Measurements from ENCODE around the gene GRIN3B. TPM values are rescaled to one million over a fixed set of nuclear protein-coding genes. Genes with fewer than 3 reads are reported as not detected.
A peak's percentile ranks its signal among the peaks of the same experiment; 100 is the strongest.

GRIN3B gene
- total RNA-seq, 6 donors from 2014 or later = 0.06 to 18.9 (median 5.6) TPM

- peak in 1 of 2 donors; percentile 84 for DNase-seq
- no peak for TF ChIP-seq POLR2A (IDR thresholded peaks at IDR 0.05)
- TF ChIP-seq POLR2AphosphoS5 (IDR thresholded peaks at IDR 0.05) = no peak
- no peak for TF ChIP-seq CTCF (IDR thresholded peaks at IDR 0.05)
- TF ChIP-seq EP300 (IDR thresholded peaks at IDR 0.05) = no peak
- no peaks in the 10 kb centered on the region for H3K27me3 ChIP-seq
- peaks cover 0 to 27% (median 24%) of the 10 kb centered on the region in 4 donors for H3K36me3 ChIP-seq
- peak overlapping the region in 1 of 4 donors; percentile 1 for H3K4me3 ChIP-seq
- no peaks in the 10 kb centered on the region for H3K9me3 ChIP-seq
- peak overlapping the region; percentile 40 to 96 (median 54) for H3K27ac ChIP-seq
- 59 to 63% methylated on average over 18 to 24 of the region's 24 CpGs for WGBS, 2 donors
- H3K4me1 ChIP-seq = peaks cover 49 to 68% (median 55%) of the 10 kb centered on the region in 4 donors
- no peak for ATAC-seq (ENCODE audit: low FRiP score in 2 of 2)
These were observed 17.1 kb downstream of the GRIN3B start for GRCh38 chr19:1017115-1017905.

- ATAC-seq (ENCODE audit: low FRiP score in 2 of 2) (no peak), DNase-seq (peak in 1 of 2 donors; percentile 58)
- H3K36me3 ChIP-seq = peaks cover 0 to 21% (median 18%) of the 10 kb centered on the region in 4 donors
- no peak for TF ChIP-seq POLR2AphosphoS5 (IDR thresholded peaks at IDR 0.05)
- TF ChIP-seq CTCF (IDR thresholded peaks at IDR 0.05) = no peak
- no peak for TF ChIP-seq EP300 (IDR thresholded peaks at IDR 0.05)
- TF ChIP-seq POLR2A (IDR thresholded peaks at IDR 0.05) = no peak
- H3K27ac ChIP-seq = peak overlapping the region; percentile 3 to 96 (median 54)
- no peaks in the 10 kb centered on the region for H3K27me3 ChIP-seq
- 91% methylated on average over 9 of the region's 9 CpGs; no CpG with 5 or more reads in 1 of the 2 donors for WGBS, 2 donors
- H3K4me1 ChIP-seq = peaks cover 55 to 73% (median 60%) of the 10 kb centered on the region in 4 donors
- no peaks in the 10 kb centered on the region for H3K9me3 ChIP-seq
- H3K4me3 ChIP-seq = peak overlapping the region in 1 of 4 donors; percentile 1
These were observed 17.7 kb downstream of the GRIN3B start for GRCh38 chr19:1017906-1018305.

GRCh38 chr19:1018393-1018792, 18.2 kb downstream of the GRIN3B start:
- no peak for ATAC-seq (ENCODE audit: low FRiP score in 2 of 2)
- H3K4me3 ChIP-seq = peak overlapping the region in 1 of 4 donors; percentile 99
- peaks cover 58 to 73% (median 65%) of the 10 kb centered on the region in 4 donors for H3K4me1 ChIP-seq
- TF ChIP-seq CTCF (IDR thresholded peaks at IDR 0.05) = no peak
- no peak for TF ChIP-seq EP300 (IDR thresholded peaks at IDR 0.05)
- no peak for TF ChIP-seq POLR2A (IDR thresholded peaks at IDR 0.05)
- no peak for TF ChIP-seq POLR2AphosphoS5 (IDR thresholded peaks at IDR 0.05)
- peaks cover 0 to 16% (median 13%) of the 10 kb centered on the region in 4 donors for H3K36me3 ChIP-seq
- whole genome bisulfite sequencing, 2 donors = 79 to 86% methylated on average over 4 to 5 of the region's 5 CpGs
- H3K27me3 ChIP-seq = no peaks in the 10 kb centered on the region
- no peak for DNase-seq
- H3K9me3 ChIP-seq = no peaks in the 10 kb centered on the region
- H3K27ac ChIP-seq = peak overlapping the region in 2 of 4 donors; percentile 40 to 96

- 25 to 55% methylated on average over 3 to 17 of the region's 17 CpGs for WGBS, 2 donors
- Histone ChIP-seq H3K27me3 (no peaks in the 10 kb centered on the region), H3K4me1 (peaks cover 58 to 73% (median 65%) of the 10 kb centered on the region in 4 donors), H3K27ac (peak overlapping the region in 2 of 4 donors; percentile 32 to 96), H3K36me3 (peaks cover 0 to 10% (median 6%) of the 10 kb centered on the region in 4 donors), H3K4me3 (peak overlapping the region in 3 of 4 donors; percentile 78 to 99 (median 96)), H3K9me3 (no peaks in the 10 kb centered on the region)
- TF ChIP-seq CTCF (IDR thresholded peaks at IDR 0.05) (no peak), EP300 (IDR thresholded peaks at IDR 0.05) (no peak), POLR2AphosphoS5 (IDR thresholded peaks at IDR 0.05) (no peak), POLR2A (IDR thresholded peaks at IDR 0.05) (no peak)
- ATAC-seq (ENCODE audit: low FRiP score in 2 of 2) = no peak
- peak in 1 of 2 donors; percentile 58 for DNase-seq
These were observed 18.9 kb downstream of the GRIN3B start for GRCh38 chr19:1018932-1019615.
